Testis (tissue), 2 donors: ENCODE measurements around the gene NUB1.

ENCODE experiments used
- POLR2A ChIP-seq: fragments of 450-650 bp; IDR thresholded peaks from one replicate; pipeline ENCODE4 v1.6.1; 2017; ENCODE audit warnings: antibody characterized with exemption, mild to moderate bottlenecking, moderate library complexity
- TF ChIP-seq, protein P1 (sequence below), 3 experiments: fragments of 450-650 bp in 2 of 3; fragments of 200-600 bp in 1 of 3; sonication (generic) in 1 of 3; IDR thresholded peaks; one replicate each; pipeline ENCODE4 v1.5.1; 2016 to 2019; ENCODE audit warnings: antibody characterized with exemption in 3 of 3, mild to moderate bottlenecking in 2 of 3, moderate library complexity in 1 of 3

DNA sequence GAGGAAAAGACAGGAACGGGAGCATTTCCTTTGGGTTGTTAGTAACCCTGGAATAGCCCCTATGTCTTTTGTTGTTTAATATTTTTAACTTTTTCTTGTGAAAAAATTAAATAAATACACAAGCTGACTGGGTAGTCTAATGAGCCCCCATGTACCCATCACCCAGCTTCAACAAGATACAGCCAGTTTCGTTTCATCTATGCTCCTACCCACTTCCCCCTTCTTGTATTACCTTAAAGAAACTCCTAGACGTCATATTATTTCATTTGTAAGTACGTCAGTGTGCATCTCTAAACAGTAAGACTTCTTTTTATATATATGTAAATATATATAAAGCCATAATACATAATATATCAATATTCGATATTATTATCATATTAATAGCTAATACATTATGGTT is 42.8 kb upstream of the NUB1 start:
- TF ChIP-seq, protein P1, sequence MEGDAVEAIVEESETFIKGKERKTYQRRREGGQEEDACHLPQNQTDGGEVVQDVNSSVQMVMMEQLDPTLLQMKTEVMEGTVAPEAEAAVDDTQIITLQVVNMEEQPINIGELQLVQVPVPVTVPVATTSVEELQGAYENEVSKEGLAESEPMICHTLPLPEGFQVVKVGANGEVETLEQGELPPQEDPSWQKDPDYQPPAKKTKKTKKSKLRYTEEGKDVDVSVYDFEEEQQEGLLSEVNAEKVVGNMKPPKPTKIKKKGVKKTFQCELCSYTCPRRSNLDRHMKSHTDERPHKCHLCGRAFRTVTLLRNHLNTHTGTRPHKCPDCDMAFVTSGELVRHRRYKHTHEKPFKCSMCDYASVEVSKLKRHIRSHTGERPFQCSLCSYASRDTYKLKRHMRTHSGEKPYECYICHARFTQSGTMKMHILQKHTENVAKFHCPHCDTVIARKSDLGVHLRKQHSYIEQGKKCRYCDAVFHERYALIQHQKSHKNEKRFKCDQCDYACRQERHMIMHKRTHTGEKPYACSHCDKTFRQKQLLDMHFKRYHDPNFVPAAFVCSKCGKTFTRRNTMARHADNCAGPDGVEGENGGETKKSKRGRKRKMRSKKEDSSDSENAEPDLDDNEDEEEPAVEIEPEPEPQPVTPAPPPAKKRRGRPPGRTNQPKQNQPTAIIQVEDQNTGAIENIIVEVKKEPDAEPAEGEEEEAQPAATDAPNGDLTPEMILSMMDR (IDR thresholded peaks at IDR 0.05): no peak
- TF ChIP-seq POLR2A: no peak
